Lower lobe of right lung (tissue), 2 donors: ENCODE results near the gene HMCN2. TPM values are rescaled to one million over a fixed set of nuclear protein-coding genes. Genes with fewer than 3 reads are reported as not detected.

ENCODE experiments used
- ATAC-seq, 2 donors: fragments of 200-7000 bp; cut with Tn5 transposase; one replicate each; pipeline ENCODE4 v1.9.1; 2020 to 2022; ENCODE audit warnings: mild to moderate bottlenecking in 2 of 2, moderate library complexity in 2 of 2
- DNase-seq: peaks from one replicate; pipeline ENCODE4 v3.0.0-alpha.2; 2020
- H3K27ac ChIP-seq: fragments of 200-600 bp; one replicate; pipeline ENCODE4 v1.8.0; 2022
- H3K27me3 ChIP-seq: fragments of 200-600 bp; one replicate; pipeline ENCODE4 v1.8.0; 2022; ENCODE audit warnings: low read depth
- H3K36me3 ChIP-seq: fragments of 200-600 bp; one replicate; pipeline ENCODE4 v1.8.0; 2022; ENCODE audit warnings: mild to moderate bottlenecking
- H3K4me1 ChIP-seq: fragments of 200-600 bp; one replicate; pipeline ENCODE4 v1.8.0; 2022
- H3K4me3 ChIP-seq: fragments of 200-600 bp; one replicate; pipeline ENCODE4 v1.8.0; 2022; ENCODE audit warnings: mild to moderate bottlenecking
- H3K9me3 ChIP-seq: fragments of 200-600 bp; one replicate; pipeline ENCODE4 v1.8.0; 2022
- intact Hi-C: fragments of 100-400 bp; cut with DNase I; formaldehyde crosslinking; loops from one replicate; pipeline ENCODE4 v1.11.0; 2022
- total RNA-seq: library from RNA; stranded (reverse); fragmentation: NEBNext Ultra II Directional; extraction: Animal tissue kit (Norgen Biotek cat#: 25700); gene quantifications from one replicate; pipeline ENCODE4 v1.2.1, GENCODE V29; 2021
- TF ChIP-seq, protein P1 (sequence below): fragments of 200-600 bp; IDR thresholded peaks from one replicate; pipeline ENCODE4 v1.8.0; 2022; ENCODE audit warnings: antibody characterized with exemption, mild to moderate bottlenecking
- donor health status: DM: no; HTN: yes; CAD: no; lungs with severe emphysema.

The HMCN2 gene
- total RNA-seq, 1 donor from 2014 or later = 4.7 TPM

DNA sequence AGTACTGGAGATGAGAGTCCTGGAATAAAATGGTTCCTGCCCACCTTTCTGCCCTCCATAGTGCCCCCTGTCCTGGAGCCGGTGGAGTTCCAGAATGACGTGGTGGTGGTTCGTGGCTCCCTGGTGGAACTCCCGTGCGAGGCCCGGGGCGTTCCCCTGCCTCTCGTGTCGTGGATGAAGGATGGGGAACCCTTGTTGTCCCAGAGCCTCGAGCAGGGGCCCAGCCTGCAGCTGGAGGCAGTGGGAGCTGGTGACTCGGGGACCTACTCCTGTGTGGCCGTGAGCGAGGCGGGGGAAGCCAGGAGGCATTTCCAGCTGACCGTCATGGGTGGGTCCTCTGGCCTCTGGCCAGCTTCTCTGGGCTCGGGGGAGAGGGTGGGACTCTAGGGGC, 128.1 kb downstream of the HMCN2 start:
- Histone ChIP-seq H3K36me3 (no peaks in the 10 kb centered on the region), H3K27me3 (no peaks in the 10 kb centered on the region), H3K4me1 (no peaks in the 10 kb centered on the region), H3K4me3 (no peak overlapping the region), H3K27ac (no peak overlapping the region), H3K9me3 (no peaks in the 10 kb centered on the region)
- DNase-seq = no peak
- intact Hi-C loops = no loop called here
- TF ChIP-seq, protein P1, sequence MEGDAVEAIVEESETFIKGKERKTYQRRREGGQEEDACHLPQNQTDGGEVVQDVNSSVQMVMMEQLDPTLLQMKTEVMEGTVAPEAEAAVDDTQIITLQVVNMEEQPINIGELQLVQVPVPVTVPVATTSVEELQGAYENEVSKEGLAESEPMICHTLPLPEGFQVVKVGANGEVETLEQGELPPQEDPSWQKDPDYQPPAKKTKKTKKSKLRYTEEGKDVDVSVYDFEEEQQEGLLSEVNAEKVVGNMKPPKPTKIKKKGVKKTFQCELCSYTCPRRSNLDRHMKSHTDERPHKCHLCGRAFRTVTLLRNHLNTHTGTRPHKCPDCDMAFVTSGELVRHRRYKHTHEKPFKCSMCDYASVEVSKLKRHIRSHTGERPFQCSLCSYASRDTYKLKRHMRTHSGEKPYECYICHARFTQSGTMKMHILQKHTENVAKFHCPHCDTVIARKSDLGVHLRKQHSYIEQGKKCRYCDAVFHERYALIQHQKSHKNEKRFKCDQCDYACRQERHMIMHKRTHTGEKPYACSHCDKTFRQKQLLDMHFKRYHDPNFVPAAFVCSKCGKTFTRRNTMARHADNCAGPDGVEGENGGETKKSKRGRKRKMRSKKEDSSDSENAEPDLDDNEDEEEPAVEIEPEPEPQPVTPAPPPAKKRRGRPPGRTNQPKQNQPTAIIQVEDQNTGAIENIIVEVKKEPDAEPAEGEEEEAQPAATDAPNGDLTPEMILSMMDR = no peak
- ATAC-seq = no peak

DNA sequence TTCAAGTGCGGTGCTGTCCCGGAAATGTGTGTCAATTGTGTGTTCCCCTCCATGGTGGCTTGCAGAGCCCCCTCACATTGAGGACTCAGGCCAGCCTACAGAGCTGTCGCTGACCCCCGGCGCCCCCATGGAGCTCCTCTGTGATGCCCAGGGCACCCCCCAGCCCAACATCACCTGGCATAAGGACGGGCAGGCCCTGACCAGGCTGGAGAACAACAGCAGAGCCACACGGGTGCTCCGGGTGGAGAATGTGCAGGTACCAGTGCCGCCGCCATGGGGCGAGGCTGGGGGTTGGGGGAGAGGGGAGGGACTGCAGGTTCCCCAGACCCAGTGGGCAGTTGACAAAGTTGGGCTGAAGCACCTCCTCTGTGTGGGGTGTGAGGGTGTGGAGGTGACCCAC, 128.8 kb downstream of the HMCN2 start:
- Histone ChIP-seq H3K4me1 (no peaks in the 10 kb centered on the region), H3K9me3 (no peaks in the 10 kb centered on the region), H3K4me3 (no peak overlapping the region), H3K27ac (no peak overlapping the region), H3K36me3 (no peaks in the 10 kb centered on the region), H3K27me3 (no peaks in the 10 kb centered on the region)
- intact Hi-C loops = no loop called here
- TF ChIP-seq, protein P1 = no peak
- DNase-seq (no peak), ATAC-seq (no peak)

DNA sequence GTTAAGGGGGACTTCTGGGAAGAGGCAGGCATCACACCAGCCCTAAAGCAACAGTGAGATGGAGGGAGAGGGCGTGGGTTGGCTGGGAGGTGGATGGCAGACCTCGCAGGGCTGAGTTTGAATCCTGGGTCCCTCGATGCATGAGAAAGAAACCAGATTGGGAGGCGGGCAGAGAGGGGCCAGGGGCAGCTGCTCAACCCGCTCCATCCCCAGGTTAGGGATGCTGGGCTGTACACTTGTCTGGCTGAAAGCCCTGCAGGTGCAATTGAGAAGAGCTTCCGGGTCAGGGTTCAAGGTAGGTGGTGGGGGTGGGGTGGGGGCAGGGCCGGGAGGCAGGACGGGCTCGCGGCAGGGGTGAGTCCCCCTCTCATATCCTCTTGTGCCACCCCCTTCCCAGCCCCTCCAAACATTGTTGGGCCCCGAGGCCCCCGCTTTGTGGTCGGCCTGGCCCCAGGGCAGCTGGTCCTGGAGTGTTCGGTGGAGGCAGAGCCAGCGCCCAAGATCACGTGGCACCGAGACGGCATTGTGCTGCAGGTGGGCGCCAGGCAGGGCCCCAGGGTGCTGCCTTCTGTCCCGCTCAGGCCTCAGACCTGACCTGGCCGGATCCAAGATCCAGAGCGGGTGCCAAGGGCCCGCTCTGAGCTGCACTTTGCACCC, 129.4 kb downstream of the HMCN2 start:
- TF ChIP-seq, protein P1 = no peak
- DNase-seq (no peak), ATAC-seq (no peak)
- Histone ChIP-seq H3K27ac (no peak overlapping the region), H3K4me1 (no peaks in the 10 kb centered on the region), H3K27me3 (no peaks in the 10 kb centered on the region), H3K4me3 (no peak overlapping the region), H3K9me3 (no peaks in the 10 kb centered on the region), H3K36me3 (no peaks in the 10 kb centered on the region)
- intact Hi-C loops = no loop called here

DNA sequence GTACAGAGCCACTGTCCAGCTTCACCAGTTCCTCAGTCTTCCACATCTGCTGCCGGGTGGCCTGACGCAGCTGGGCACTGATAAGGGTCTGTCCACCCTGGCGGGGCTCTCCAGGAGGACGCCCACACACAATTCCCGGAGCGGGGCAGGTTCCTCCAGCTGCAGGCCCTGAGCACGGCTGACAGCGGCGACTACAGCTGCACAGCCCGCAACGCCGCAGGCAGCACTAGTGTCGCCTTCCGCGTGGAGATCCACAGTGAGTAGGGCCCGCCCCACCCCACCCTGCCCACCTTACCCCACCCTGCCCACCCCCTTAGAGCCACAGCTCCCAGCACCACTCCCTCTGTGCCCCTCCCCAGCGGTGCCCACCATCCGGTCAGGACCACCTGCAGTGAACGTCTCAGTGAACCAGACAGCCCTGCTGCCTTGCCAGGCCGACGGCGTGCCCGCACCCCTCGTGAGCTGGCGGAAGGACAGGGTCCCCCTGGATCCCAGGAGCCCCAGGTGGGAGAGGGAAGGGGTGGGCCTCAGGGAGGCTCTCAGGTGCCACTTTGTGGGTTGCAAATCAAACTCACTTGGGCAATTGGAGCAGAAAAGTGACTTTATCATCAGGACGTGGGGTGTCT, 130.4 kb downstream of the HMCN2 start:
- DNase-seq (no peak), ATAC-seq (no peak)
- Histone ChIP-seq H3K27me3 (no peaks in the 10 kb centered on the region), H3K9me3 (no peaks in the 10 kb centered on the region), H3K4me3 (no peak overlapping the region), H3K4me1 (no peaks in the 10 kb centered on the region), H3K36me3 (no peaks in the 10 kb centered on the region), H3K27ac (no peak overlapping the region)
- intact Hi-C loops = no loop called here
- TF ChIP-seq, protein P1 = no peak

DNA sequence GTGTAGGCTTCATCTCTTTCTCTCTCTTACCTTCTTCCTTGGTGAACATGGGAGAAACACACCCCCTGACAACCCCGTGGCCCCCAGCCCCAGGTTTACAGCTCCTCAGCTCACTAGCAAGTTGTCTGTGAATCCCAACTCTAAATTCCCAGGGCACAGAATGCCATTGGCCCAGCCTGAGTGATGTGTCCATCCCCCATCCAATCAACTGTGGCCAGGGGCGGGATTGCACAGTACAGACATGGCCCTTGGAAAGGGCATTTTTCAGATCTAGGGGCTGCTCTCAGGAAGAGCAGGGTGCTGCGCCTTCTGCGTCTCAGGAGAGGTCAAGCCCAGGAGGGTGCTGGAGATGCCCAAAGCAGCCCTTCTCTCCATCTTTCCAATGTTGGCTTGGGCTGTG, 131.0 kb downstream of the HMCN2 start:
- no peak for DNase-seq
- no peak for ATAC-seq
- TF ChIP-seq, protein P1 = no peak
- Histone ChIP-seq H3K4me1 (no peaks in the 10 kb centered on the region), H3K27ac (no peak overlapping the region), H3K4me3 (no peak overlapping the region), H3K36me3 (no peaks in the 10 kb centered on the region), H3K9me3 (no peaks in the 10 kb centered on the region), H3K27me3 (no peaks in the 10 kb centered on the region)
- intact Hi-C loops = no loop called here
